ENCODE data around the gene MUC2. TPM values are rescaled to one million over a fixed set of nuclear protein-coding genes. Genes with fewer than 3 reads are reported as not detected.

MUC2 gene
- total RNA-seq, 2 experiments from 2014 or later = not detected

- Mint-ChIP-seq H3K4me1 (no peaks in the 10 kb centered on the region), H3K4me3 (no peak overlapping the region), H3K27me3 (no peaks in the 10 kb centered on the region), H3K9me3 (peaks cover 7% of the 10 kb centered on the region), H3K36me3 (ENCODE audit: low read depth) (peaks cover 1% of the 10 kb centered on the region), H3K27ac (no peak overlapping the region)
- ChIA-PET CTCF (no interaction called here), POLR2A (no interaction called here)
- no peak for DNase-seq
Observed at GRCh38 chr11:1120532-1121330, 46.1 kb downstream of the MUC2 start.

- H3K36me3 Mint-ChIP-seq (ENCODE audit: low read depth) = peaks cover 1% of the 10 kb centered on the region
- POLR2A ChIA-PET = no interaction called here
- no peak overlapping the region for H3K4me3 Mint-ChIP-seq
- CTCF ChIA-PET = no interaction called here
- no peaks in the 10 kb centered on the region for H3K4me1 Mint-ChIP-seq
- no peak for DNase-seq
- peaks cover 7% of the 10 kb centered on the region for H3K9me3 Mint-ChIP-seq
- no peaks in the 10 kb centered on the region for H3K27me3 Mint-ChIP-seq
- H3K27ac Mint-ChIP-seq = no peak overlapping the region
Observed at GRCh38 chr11:1121331-1121812, 46.7 kb downstream of the MUC2 start.

DNA sequence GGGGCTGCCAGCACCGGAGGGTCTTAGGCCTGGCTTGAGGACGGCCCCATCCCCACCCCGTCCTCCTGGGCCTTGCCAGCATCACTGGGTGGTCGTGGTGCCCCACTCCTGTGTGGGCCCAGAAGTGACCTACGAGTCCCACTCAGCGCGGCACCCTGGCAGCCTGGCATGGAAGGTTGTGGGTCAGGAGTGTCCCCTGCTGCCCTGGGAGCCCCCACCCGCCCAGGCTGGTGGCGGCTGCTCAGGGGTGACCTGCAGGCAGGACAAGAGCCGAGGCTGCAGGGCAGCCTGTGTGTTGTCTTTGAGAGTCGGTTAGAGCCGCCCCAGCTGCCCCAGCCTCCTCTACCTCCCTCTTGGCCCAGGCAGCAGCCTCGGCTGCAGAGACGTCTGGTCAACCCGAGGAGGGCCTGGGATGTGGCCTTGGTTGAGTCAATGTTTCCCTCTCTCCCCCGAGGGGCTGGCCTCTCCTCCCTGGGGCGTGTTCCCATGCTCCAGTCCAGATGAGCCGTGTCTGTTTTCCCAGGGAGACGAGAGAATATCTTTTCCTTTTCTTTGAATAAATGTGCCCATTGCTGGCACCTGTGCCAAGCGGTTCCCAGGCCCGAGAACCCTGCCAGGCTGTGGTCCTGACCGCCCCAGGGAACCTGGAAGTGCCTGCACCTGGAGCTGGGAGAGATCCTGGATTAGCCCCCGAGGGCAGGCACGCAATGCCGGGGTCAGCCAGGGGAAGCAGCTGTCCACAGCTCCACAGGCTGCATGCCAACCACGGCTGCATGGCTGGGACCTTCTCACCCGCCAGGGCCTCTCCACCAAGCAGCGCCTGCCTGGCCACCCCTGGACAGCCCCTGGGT, 47.4 kb downstream of the MUC2 start:
- CTCF ChIA-PET = no interaction called here
- no peak for DNase-seq
- H3K4me3 Mint-ChIP-seq = no peak overlapping the region
- H3K9me3 Mint-ChIP-seq = peaks cover 7% of the 10 kb centered on the region
- no peaks in the 10 kb centered on the region for H3K4me1 Mint-ChIP-seq
- H3K27me3 Mint-ChIP-seq = no peaks in the 10 kb centered on the region
- H3K27ac Mint-ChIP-seq = no peak overlapping the region
- POLR2A ChIA-PET = no interaction called here
- peaks cover 1% of the 10 kb centered on the region for H3K36me3 Mint-ChIP-seq (ENCODE audit: low read depth)

DNA sequence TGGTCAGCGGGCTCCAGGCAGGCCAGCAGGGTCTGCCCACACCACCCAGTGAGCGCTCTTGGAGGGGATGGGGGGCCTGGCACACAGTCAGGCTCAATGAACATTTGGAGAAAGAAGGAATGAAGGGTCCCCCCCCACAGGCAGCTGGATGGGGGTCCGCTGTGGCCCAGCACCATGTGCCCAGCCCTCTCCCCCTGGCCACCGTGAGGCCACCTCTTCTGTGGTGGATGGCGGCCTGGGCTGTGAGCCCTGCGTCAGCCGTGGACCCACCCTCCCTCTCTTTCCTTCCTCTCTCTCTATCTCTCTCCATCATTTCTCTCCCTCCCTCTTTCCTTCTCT, 48.0 kb downstream of the MUC2 start:
- Mint-ChIP-seq H3K27me3 (no peaks in the 10 kb centered on the region), H3K9me3 (peaks cover 7% of the 10 kb centered on the region), H3K4me3 (no peak overlapping the region), H3K36me3 (ENCODE audit: low read depth) (peaks cover 1% of the 10 kb centered on the region), H3K4me1 (no peaks in the 10 kb centered on the region), H3K27ac (no peak overlapping the region)
- POLR2A ChIA-PET = no interaction called here
- CTCF ChIA-PET = no interaction called here
- DNase-seq = no peak

DNA sequence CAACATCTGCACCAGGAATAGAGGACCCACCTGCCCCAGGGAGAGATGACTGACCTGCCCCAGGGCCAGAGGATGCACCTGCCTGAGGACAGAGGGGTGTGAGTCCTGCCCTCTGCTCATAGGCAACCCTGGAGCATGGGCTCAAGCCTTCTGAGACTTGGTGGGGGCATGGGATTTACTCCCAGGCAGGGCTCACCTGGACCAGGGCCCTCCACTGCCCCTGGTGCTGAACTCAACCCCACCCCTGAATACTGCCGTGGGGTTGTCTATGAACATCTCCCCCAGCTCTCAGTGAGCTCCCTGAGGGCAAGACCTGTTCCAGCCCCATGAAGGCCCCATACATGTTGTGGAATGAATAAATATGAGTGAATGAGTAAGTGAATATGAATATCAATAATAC, 49.3 kb downstream of the MUC2 start:
- Mint-ChIP-seq H3K9me3 (peaks cover 7% of the 10 kb centered on the region), H3K27me3 (no peaks in the 10 kb centered on the region), H3K36me3 (ENCODE audit: low read depth) (peaks cover 1% of the 10 kb centered on the region), H3K4me1 (no peaks in the 10 kb centered on the region), H3K27ac (no peak overlapping the region), H3K4me3 (no peak overlapping the region)
- POLR2A ChIA-PET = no interaction called here
- CTCF ChIA-PET = no interaction called here
- no peak for DNase-seq

Other genes starting within 250 kb of the MUC2 start
- gene CRACR2B, start 247.0 kb upstream of the MUC2 start, total RNA-seq = 1 to 10 TPM; 7.7 to 8.1 TPM
- 10 to 100 TPM; 35.4 to 37.6 TPM for gene CD151, start 241.9 kb upstream of the MUC2 start, total RNA-seq
- 10 to 100 TPM; 90.3 to 96.0 TPM for gene POLR2L, start 232.3 kb upstream of the MUC2 start, total RNA-seq
- gene TSPAN4, start 232.0 kb upstream of the MUC2 start, total RNA-seq = 1 to 10 TPM; 7.7 to 7.9 TPM
- gene CHID1, start 164.1 kb upstream of the MUC2 start, total RNA-seq = 10 to 100 TPM; 42.6 to 45.5 TPM
- 10 to 100 TPM; 60.1 to 66.7 TPM for gene AP2A2, start 149.0 kb upstream of the MUC2 start, total RNA-seq
- not detected for gene MUC6, start 38.2 kb upstream of the MUC2 start, total RNA-seq
- gene MUC5AC, start 83.1 kb downstream of the MUC2 start, total RNA-seq = not detected
- not detected for gene MUC5B, start 148.2 kb downstream of the MUC2 start, total RNA-seq
- 10 to 100 TPM; 35.3 to 35.6 TPM for gene TOLLIP, start 234.8 kb downstream of the MUC2 start, total RNA-seq

Data from activated CD4-positive, alpha-beta T cell treated with anti-CD3 and anti-CD28 coated beads, Interleukin-2, amount 10 ng/mL, durations not matched to agents 7 days and 5 days (primary cell).